Esophagus squamous epithelium (tissue), 4 donors: ENCODE results near the gene MZF1.

Experiments used
- POLR2A ChIP-seq, 4 donors: fragments of 450-650 bp; IDR thresholded peaks; one replicate each; pipeline ENCODE4 v1.6.1; 2017; ENCODE audit warnings: antibody characterized with exemption in 4 of 4, mild to moderate bottlenecking in 4 of 4, moderate library complexity in 3 of 4
- TF ChIP-seq, protein P1 (sequence below), 6 experiments: fragments of 450-650 bp in 4 of 6; fragments of 200-600 bp in 2 of 6; sonication (generic) in 2 of 6; IDR thresholded peaks; one replicate each; pipeline ENCODE4 v1.5.1; 2016 to 2019; ENCODE audit warnings: antibody characterized with exemption in 6 of 6, mild to moderate bottlenecking in 4 of 6, moderate library complexity in 4 of 6

DNA sequence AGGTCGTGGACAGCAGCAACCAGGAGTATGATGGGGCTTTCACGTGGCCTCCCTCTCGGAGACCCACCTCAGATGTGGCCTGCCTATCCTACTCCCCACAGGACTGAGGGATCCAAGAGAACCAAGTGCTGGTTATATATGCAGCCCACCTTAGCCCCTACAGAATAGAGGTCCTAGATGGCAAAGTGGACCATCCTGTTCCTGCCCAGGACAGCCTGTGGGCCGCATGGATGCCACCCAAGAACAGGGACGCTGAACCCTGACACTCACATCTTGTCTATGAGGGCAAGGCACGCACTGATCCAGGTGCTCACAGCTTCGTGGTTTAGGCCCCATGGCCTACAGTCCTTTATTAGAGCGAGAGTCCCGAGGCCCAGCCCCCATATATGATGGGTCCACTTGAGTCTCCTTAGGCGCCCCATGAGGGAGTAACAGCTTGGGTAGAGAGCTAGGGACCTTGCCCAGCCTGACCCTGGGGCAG is 59.9 kb downstream of the MZF1 start:
- TF ChIP-seq, protein P1, sequence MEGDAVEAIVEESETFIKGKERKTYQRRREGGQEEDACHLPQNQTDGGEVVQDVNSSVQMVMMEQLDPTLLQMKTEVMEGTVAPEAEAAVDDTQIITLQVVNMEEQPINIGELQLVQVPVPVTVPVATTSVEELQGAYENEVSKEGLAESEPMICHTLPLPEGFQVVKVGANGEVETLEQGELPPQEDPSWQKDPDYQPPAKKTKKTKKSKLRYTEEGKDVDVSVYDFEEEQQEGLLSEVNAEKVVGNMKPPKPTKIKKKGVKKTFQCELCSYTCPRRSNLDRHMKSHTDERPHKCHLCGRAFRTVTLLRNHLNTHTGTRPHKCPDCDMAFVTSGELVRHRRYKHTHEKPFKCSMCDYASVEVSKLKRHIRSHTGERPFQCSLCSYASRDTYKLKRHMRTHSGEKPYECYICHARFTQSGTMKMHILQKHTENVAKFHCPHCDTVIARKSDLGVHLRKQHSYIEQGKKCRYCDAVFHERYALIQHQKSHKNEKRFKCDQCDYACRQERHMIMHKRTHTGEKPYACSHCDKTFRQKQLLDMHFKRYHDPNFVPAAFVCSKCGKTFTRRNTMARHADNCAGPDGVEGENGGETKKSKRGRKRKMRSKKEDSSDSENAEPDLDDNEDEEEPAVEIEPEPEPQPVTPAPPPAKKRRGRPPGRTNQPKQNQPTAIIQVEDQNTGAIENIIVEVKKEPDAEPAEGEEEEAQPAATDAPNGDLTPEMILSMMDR (IDR thresholded peaks at IDR 0.05), result no peak
- TF ChIP-seq POLR2A (IDR thresholded peaks at IDR 0.05), result no peak
